BLaER1 treated with 17β-estradiol and CSF1 and Interleukin-3, amounts not matched to agents 10 nM and 100 nM (cell line): ENCODE measurements around the gene CLINT1.
A peak's percentile ranks its signal among the peaks of the same experiment; 100 is the strongest.

ENCODE experiments used
- H3K27ac ChIP-seq, 11 experiments: shearing (Covaris generic); formaldehyde crosslinking; 2 replicates each; pipeline ENCODE4 v1.8.1; 2022
- H3K27me3 ChIP-seq, 11 experiments: shearing (Covaris generic); formaldehyde crosslinking; 2 replicates each; pipeline ENCODE4 v1.8.1; 2022
- H3K36me3 ChIP-seq, 11 experiments: shearing (Covaris generic); formaldehyde crosslinking; 2 replicates each; pipeline ENCODE4 v1.8.1; 2022
- H3K4me1 ChIP-seq, 10 experiments: shearing (Covaris generic); formaldehyde crosslinking; 2 replicates each; pipeline ENCODE4 v1.8.1; 2022
- H3K4me2 ChIP-seq, 11 experiments: shearing (Covaris generic); formaldehyde crosslinking; 2 replicates each; pipeline ENCODE4 v1.8.1; 2022
- H3K4me3 ChIP-seq, 10 experiments: shearing (Covaris generic); formaldehyde crosslinking; 2 replicates each; pipeline ENCODE4 v1.8.1; 2022
- H3K9ac ChIP-seq, 11 experiments: shearing (Covaris generic); formaldehyde crosslinking; 2 replicates each; pipeline ENCODE4 v1.8.1; 2022
- H3K9me3 ChIP-seq, 11 experiments: shearing (Covaris generic); formaldehyde crosslinking; replicated peaks in 1 of 11; 2 replicates each; pipeline ENCODE4 v1.8.1; 2022
- H4K20me1 ChIP-seq, 11 experiments: shearing (Covaris generic); formaldehyde crosslinking; 2 replicates each; pipeline ENCODE4 v1.8.1; 2022
- Cebpa-rat ChIP-seq, 11 experiments: shearing (Covaris generic); IDR thresholded peaks; 2 replicates each; pipeline ENCODE4 v1.8.1; 2022

The CLINT1 gene

DNA sequence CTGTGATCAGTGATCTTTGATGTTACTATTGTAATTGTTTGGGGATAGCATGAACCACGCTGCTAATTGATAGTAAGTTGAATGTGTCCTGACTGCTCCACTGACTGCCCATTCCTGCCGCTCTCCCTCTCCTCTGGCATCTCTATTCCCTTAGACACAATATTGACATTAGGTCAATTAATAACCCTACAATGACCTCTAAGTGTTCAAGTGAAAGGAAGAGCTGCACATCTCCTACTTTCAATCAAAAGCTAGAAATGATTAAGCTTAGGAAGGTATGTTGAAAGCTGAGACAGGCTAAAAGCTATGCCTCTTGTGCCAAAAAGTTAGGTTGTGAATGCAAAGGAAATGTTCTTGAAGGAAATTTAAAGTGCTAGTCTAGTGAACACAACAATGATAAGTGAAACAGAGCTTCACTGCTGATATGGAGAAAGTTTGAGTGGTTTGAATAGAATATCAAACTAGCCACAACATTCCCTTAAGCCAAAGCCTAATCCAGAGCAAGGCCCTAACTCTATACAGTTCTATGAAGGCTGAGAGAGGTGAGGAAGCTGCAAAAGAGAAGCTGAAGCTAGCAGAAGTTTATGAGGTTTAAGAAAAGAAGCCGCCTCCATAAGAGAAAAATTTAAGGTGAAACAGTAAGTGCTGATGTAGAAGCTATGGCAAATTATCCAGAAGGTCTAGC lies 12.9 kb downstream of the CLINT1 start:
- Histone ChIP-seq H3K36me3 (peaks cover 53 to 85% (median 77%) of the 10 kb centered on the region in 11 experiments), H3K4me2 (no peak overlapping the region), H3K4me1 (0 out of 20 replicates have a peak, but pooled peaks cover 0 to 8% (median 0%) of the 10 kb centered on the region in 10 experiments), H3K27ac (no peak overlapping the region), H3K4me3 (no peak overlapping the region), H3K27me3 (no peaks in the 10 kb centered on the region), H4K20me1 (peaks cover 90 to 100% (median 98%) of the 10 kb centered on the region in 11 experiments), H3K9me3 (peaks cover 0 to 44% (median 35%) of the 10 kb centered on the region in 11 experiments; a peak in 19 of 22 replicates), H3K9ac (no peak overlapping the region)
- no peak for TF ChIP-seq Cebpa-rat (IDR thresholded peaks at IDR 0.05)

DNA sequence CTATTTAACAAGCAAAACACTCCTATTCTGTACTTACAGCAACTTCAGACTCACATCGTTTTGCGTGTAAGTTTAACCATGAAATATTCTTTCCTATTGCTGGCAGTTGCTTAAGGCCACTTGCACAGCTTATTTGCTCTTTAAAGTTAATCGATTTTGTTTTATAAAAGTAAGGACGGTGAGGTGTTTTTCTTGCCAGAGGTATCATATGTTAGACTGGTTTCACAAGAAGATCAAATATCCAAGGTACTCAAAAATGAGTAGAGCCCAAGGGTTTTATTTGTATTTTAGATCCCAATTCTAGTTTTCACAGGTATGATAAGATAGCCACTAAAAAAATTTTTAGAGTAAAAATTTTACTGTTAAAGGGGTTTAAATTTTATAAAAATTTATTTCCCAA lies 16.2 kb downstream of the CLINT1 start:
- Histone ChIP-seq H4K20me1 (peaks cover 93 to 100% (median 99%) of the 10 kb centered on the region in 11 experiments), H3K9me3 (peaks cover 0 to 23% (median 18%) of the 10 kb centered on the region in 11 experiments; a peak in 19 of 22 replicates), H3K27me3 (no peaks in the 10 kb centered on the region), H3K27ac (no peak overlapping the region), H3K4me1 (no peaks in the 10 kb centered on the region), H3K36me3 (peaks cover 41 to 77% (median 61%) of the 10 kb centered on the region in 11 experiments), H3K4me2 (no peak overlapping the region), H3K9ac (no peak overlapping the region), H3K4me3 (no peak overlapping the region)
- TF ChIP-seq Cebpa-rat (IDR thresholded peaks at IDR 0.05), result no peak

DNA sequence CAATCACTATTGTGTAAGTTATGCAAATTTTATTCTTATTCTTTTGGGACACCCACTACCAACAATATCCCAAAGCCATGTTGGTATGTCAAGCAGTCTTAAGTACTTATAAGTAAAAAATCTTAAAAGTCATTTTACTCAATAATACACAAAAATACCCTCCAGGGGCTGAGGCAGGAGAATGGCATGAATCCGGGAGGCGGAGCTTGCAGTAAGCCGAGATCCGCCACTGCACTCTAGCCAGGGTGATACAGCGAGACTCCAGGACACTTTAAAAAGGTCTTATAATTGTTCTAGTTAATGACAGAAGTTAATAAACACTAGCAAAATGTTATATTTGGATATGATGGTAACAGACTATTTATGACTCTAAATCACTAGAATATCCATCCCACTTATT lies 16.8 kb downstream of the CLINT1 start:
- Histone ChIP-seq H3K4me3 (no peak overlapping the region), H4K20me1 (peaks cover 97 to 100% (median 100%) of the 10 kb centered on the region in 11 experiments)
- no peak for TF ChIP-seq Cebpa-rat (IDR thresholded peaks at IDR 0.05)

DNA sequence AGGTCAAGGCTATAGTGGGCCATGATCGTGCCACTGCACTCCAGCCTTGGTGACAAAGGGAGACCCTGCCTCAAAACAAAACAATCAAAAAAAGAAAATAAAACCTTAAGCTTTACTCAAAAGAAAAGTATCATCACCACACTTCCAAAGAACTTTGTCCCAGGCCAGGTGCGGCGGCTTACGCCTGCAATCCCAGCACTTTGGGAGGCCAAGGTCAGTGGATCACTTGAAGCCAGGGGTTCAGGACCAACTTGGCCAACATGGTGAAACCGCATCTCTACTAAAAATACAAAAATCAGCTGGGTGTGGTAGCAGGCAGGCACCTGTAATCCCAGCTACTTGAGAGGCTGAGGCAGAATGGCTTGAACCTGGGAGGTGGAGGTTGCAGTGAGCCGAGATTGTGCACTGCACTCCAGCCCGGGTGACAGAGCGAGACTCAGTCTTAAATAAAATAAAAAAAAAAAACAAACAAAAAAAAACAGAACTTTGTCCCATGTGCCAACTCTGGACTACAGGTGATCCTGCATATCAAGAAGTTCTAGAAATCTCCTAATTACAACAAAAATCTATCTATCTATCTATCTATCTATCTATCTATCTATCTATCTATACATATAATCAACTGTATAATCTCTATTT lies 19.7 kb downstream of the CLINT1 start:
- Histone ChIP-seq H3K9ac (no peak overlapping the region), H3K9me3 (no peaks in the 10 kb centered on the region), H3K36me3 (peaks cover 28 to 77% (median 49%) of the 10 kb centered on the region in 11 experiments), H3K4me2 (no peak overlapping the region), H3K27ac (no peak overlapping the region), H3K4me1 (peaks cover 0 to 7% (median 0%) of the 10 kb centered on the region in 10 experiments; a peak in 3 of 20 replicates), H3K4me3 (no peak overlapping the region), H4K20me1 (peaks cover 98 to 100% (median 100%) of the 10 kb centered on the region in 11 experiments), H3K27me3 (no peaks in the 10 kb centered on the region)
- TF ChIP-seq Cebpa-rat (IDR thresholded peaks at IDR 0.05), result no peak

More for the DNA sequence above, 16.8 kb downstream of the CLINT1 start:
- Histone ChIP-seq H3K27me3 (no peaks in the 10 kb centered on the region), H3K9ac (no peak overlapping the region), H3K4me2 (no peak overlapping the region), H3K27ac (no peak overlapping the region), H3K4me1 (peaks cover 0 to 1% (median 0%) of the 10 kb centered on the region in 10 experiments; a peak in 1 of 20 replicates), H3K36me3 (peaks cover 36 to 77% (median 59%) of the 10 kb centered on the region in 11 experiments), H3K9me3 (peaks cover 0 to 17% (median 12%) of the 10 kb centered on the region in 11 experiments; a peak in 18 of 22 replicates)

DNA sequence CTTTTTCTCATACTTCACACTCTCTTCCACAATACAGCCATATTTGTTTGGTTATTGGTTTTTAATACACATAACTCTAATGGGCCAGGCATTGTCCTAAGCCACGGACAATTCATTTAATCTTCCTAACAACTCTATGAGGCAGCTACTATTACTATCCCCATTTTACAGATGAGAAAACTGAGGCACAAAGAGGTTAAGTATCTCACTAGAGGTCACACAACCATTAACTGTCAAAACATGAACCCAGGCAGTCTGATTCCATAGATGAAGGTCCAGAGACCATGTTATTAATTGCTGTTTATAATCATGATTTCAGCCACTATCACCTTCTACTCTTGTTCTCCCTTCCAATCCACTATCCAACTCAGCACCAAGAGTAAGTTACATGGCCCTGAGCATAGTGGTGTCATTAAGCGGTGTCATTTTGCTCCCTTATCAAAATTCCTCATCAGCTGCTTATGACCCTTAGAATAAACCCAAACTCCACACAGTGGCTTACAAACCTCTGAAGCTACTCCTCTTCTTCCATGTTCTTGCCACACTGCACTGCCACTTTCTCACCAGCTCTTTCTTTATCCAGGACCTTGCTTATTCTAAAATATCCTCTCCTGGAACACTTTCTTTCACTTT lies 22.7 kb downstream of the CLINT1 start:
- no peak for TF ChIP-seq Cebpa-rat (IDR thresholded peaks at IDR 0.05)
- no peak overlapping the region for H3K4me2 ChIP-seq
- H3K9me3 ChIP-seq, result no peaks in the 10 kb centered on the region
- no peak overlapping the region for H3K4me3 ChIP-seq
- H3K4me1 ChIP-seq, result peaks cover 9 to 29% (median 25%) of the 10 kb centered on the region in 10 experiments
- H3K27ac ChIP-seq, result no peak overlapping the region
- H3K36me3 ChIP-seq, result peaks cover 18 to 82% (median 46%) of the 10 kb centered on the region in 11 experiments
- no peak overlapping the region for H3K9ac ChIP-seq
- H4K20me1 ChIP-seq, result peaks cover 98 to 100% (median 100%) of the 10 kb centered on the region in 11 experiments
- no peaks in the 10 kb centered on the region for H3K27me3 ChIP-seq

DNA sequence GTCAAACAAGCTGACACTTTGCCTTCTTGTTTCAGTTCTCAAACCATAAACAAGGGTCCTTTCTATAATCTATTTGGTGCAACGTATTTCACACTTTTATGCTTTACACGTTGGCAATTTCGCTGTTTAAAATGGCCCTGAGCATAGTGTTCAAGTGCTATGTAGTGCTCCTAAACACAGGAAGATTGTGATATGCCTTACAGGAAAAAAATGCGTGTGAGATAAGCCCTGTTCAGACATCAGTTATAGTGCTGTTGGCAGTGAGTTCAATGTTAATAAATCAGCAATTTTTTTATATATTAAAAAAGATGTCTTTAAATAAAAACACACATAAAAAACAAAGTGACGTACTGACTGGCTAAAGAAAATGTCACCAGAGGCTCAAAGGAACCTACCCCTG lies 23.9 kb downstream of the CLINT1 start:
- no peak overlapping the region for H3K27ac ChIP-seq
- peaks cover 98 to 100% (median 100%) of the 10 kb centered on the region in 11 experiments for H4K20me1 ChIP-seq
- H3K27me3 ChIP-seq, result no peaks in the 10 kb centered on the region
- H3K4me2 ChIP-seq, result no peak overlapping the region
- no peak overlapping the region for H3K4me3 ChIP-seq
- peaks cover 21 to 38% (median 28%) of the 10 kb centered on the region in 10 experiments for H3K4me1 ChIP-seq
- H3K36me3 ChIP-seq, result peaks cover 14 to 73% (median 42%) of the 10 kb centered on the region in 11 experiments; a peak in 21 of 22 replicates
- no peaks in the 10 kb centered on the region for H3K9me3 ChIP-seq
- no peak for TF ChIP-seq Cebpa-rat (IDR thresholded peaks at IDR 0.05)
- H3K9ac ChIP-seq, result no peak overlapping the region

DNA sequence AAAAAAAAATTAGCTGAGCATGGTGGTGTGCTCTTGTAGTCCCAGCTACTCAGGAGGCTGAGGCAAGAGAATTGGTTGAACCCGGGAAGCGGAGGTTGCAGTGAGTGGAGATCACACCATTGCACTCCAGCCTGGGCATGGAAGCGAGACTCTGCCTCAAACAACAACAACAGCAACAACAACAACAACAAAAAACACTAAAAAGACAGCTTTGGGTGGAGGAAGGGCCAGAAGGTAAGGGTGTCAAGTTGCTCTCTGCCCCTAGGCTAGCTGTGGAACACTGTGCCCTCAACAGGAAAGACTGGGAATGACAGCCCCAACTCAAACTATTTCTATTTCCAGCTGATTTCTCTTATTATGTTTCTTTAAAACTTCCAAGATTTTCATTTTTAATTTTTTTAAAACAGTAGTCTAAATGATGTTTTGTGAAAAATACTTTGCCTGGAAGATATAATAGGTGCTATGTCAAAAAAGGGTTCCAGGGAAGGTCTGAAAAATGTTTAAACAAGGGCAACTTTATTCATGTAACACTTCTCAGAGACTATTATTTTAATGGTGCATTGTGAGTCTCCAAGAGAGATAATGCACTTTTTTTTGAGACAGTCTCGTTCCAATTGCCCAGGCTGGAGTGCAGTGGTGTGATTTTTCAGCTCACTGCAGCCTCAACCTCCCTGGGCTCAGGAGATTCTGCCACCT lies 29.9 kb downstream of the CLINT1 start:
- TF ChIP-seq Cebpa-rat (IDR thresholded peaks at IDR 0.05), result no peak
- no peak overlapping the region for H3K9ac ChIP-seq
- H4K20me1 ChIP-seq, result peaks cover 97 to 100% (median 100%) of the 10 kb centered on the region in 11 experiments
- H3K9me3 ChIP-seq, result peaks cover 0 to 8% (median 3%) of the 10 kb centered on the region in 11 experiments; a peak in 8 of 22 replicates
- no peak overlapping the region for H3K27ac ChIP-seq
- peaks cover 4 to 34% (median 20%) of the 10 kb centered on the region in 11 experiments; a peak in 21 of 22 replicates for H3K36me3 ChIP-seq
- no peaks in the 10 kb centered on the region for H3K27me3 ChIP-seq
- H3K4me2 ChIP-seq, result peak overlapping the region in 7 of 11 experiments; percentile 2 to 56 (median 29); a peak in 12 of 22 replicates
- peaks cover 47 to 66% (median 62%) of the 10 kb centered on the region in 10 experiments for H3K4me1 ChIP-seq
- no peak overlapping the region for H3K4me3 ChIP-seq

DNA sequence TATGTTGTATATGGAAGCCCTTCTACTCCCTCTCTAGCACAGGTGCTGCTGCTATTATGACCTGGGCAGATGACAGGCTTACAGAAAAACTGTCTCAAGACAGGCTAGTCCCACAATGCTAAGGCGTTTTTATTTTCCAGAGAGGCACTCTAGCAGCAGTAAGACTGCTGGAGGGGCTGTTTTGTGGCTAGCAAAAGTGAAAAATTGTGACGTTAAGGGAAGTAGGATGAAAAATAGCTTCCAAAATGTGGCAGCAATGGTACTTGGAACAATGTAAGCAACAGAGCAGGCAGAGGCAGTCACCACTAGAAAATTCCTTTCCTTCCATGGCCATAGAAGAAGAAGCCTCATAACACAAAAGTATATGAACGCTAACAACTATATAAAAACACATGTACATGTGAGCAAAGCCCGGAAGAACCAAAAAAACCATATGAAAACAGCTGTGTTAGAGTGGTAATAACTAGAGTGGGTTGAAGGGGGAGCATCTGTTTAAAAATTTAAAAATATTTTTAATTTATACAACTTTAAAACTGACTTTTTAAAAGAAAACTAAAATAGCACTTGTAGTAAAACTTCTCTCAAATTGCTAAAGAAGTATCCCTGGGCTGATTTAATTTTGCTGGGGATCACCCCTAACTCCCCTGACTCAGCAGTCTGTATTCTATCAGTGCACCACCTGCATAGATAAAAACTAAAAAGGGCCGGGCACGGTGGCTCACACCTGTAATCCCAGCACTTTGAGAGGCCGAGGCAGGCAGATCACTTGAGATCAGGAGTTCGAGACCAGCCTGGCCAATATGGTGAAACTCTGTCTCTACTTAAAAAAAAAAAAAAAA lies 30.6 kb downstream of the CLINT1 start:
- Histone ChIP-seq H3K4me1 (peaks cover 39 to 61% (median 56%) of the 10 kb centered on the region in 10 experiments), H3K4me3 (no peak overlapping the region), H3K4me2 (peak overlapping the region in 9 of 11 experiments; percentile 1 to 56 (median 29); a peak in 13 of 22 replicates), H3K36me3 (peaks cover 10 to 36% (median 21%) of the 10 kb centered on the region in 11 experiments; a peak in 20 of 22 replicates), H3K27ac (peak overlapping the region in 2 of 11 experiments; percentile 22 to 26; a peak in 2 of 22 replicates), H4K20me1 (peaks cover 96 to 100% (median 100%) of the 10 kb centered on the region in 11 experiments), H3K27me3 (no peaks in the 10 kb centered on the region), H3K9me3 (peaks cover 0 to 15% (median 10%) of the 10 kb centered on the region in 11 experiments; a peak in 12 of 22 replicates), H3K9ac (no peak overlapping the region)
- TF ChIP-seq Cebpa-rat (IDR thresholded peaks at IDR 0.05), result no peak
